GM12801 (cell line): Measurements from ENCODE around the gene SMG1.

Experiments
- TF ChIP-seq, protein P1 (sequence below): IDR thresholded peaks from one replicate; pipeline ENCODE4 v1.5.1; 2011; ENCODE audit warnings: control low read depth; ENCODE audit not compliant: insufficient read length; ENCODE audit errors: extremely low read depth

SMG1 gene

DNA sequence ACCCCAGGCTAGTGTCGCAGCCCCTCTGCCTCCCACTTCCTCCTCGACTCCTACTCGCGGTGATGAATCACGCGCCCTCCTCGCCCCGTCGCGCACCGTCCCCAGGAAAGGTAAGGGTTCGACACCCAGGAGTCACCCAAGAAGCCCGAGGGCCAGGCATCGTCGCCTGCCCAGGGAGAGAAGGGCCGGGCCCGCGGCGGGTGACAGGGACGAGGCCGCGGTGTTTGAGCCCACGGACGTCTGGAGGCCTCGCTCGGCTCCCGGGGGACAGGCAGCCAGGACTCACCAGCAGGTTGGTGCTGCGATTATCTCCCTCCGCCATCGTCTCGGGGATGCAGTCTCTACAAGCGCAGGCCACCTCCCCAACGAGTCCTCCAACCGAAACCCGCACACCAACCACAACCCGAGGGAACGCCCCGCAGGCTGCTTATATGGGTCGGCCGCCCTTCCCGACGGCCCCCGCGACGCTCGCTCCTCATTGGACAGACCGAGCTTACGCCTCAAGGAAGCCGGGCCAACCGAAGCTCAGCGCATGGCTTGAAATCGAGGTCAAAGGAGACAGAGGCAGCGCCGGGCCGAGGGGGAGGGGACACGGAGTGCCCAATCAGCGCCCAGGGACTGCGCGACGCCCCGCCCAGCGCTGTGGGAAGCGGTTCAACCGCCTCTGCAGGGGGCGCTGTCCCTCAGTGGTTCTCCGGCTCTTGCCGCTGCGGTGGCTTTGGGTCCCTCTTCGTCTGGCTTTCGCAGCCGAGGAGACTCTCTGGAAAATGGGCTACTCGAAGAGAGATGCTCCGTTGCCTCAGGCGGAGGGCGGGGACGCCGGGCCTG is 124.8 kb downstream of the SMG1 start, which contains the start of gene ARL6IP1:
ARL6IP1 (minus strand) TSS at position 405 of the 828 bp plus-strand sequence; CDS start at position 322, 83 bp downstream.
- TF ChIP-seq, protein P1, sequence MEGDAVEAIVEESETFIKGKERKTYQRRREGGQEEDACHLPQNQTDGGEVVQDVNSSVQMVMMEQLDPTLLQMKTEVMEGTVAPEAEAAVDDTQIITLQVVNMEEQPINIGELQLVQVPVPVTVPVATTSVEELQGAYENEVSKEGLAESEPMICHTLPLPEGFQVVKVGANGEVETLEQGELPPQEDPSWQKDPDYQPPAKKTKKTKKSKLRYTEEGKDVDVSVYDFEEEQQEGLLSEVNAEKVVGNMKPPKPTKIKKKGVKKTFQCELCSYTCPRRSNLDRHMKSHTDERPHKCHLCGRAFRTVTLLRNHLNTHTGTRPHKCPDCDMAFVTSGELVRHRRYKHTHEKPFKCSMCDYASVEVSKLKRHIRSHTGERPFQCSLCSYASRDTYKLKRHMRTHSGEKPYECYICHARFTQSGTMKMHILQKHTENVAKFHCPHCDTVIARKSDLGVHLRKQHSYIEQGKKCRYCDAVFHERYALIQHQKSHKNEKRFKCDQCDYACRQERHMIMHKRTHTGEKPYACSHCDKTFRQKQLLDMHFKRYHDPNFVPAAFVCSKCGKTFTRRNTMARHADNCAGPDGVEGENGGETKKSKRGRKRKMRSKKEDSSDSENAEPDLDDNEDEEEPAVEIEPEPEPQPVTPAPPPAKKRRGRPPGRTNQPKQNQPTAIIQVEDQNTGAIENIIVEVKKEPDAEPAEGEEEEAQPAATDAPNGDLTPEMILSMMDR = no peak

DNA sequence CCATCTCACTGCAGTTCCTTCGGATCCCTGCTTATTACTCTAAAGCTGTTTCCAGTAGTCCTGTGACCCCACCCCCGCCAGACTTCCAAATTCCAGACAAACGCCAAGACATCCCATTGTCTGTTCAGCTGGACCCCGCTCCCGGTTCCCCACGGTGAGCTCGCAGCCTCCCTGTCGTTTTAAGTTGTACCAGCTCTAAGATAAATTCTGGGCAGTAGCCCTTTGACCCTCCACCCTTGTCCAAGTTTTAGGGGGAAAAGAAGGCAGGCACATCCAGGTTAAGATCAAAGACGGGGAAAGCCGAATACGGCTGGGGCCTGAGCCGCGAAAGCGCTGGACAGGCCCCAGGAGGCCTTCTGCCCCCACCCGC is 125.4 kb downstream of the SMG1 start:
- TF ChIP-seq, protein P1 = no peak

DNA sequence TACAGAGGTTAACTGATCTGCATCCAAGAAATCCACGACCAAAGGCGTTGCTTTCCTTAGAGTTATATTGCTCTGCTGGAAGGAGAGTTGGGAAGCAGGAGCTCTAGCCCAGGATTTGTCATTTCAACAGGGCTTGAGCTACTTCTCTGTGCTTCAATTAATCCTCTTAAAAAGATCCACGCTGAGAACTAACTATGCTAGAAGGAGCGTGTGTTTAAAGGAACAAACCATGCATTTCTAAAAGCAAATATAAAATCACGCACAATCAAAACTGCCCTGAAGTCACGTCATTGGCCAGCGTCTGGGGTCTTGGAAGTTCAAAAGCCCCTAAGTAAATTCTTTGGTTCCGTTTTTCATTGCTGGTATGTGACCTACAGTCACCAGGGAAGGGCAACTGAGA is 125.9 kb downstream of the SMG1 start:
- TF ChIP-seq, protein P1 = no peak

DNA sequence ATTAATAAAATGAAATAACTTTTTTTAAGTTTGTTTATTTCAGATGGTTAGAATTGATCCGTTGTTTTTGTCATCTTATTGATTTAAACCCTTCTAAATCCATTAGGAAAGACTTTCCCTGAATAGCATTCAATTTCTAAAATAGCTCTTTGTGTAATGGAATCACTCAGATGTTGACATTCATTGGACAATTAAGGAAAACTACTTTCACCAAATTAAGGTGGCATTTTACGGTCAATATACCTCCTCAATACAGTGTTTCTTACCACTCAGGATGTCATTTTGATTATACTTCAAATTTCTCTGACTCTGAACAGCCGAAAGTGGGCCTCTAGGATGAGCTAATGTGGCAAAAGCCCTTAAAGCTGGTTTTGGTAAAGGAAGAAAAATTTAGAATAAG is 126.7 kb downstream of the SMG1 start:
- TF ChIP-seq, protein P1 = no peak

DNA sequence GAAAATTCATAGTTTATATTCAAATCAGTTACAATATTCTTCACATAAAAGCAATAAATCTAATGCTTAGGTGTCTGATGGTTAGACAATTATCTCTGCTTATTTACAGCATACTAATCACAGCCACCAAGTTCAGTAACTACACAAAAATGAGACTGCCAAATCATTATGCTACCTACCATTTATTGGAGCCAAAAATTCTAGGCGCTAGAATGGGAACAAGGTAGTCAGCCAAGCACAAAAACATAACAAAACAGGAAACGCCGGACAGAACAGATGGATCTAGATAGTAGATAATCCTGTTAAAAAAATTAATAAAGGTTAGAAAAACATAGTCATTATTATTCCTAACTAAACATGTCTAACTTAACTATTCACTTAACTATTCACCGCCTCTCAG is 128.5 kb downstream of the SMG1 start:
- TF ChIP-seq, protein P1 = no peak

DNA sequence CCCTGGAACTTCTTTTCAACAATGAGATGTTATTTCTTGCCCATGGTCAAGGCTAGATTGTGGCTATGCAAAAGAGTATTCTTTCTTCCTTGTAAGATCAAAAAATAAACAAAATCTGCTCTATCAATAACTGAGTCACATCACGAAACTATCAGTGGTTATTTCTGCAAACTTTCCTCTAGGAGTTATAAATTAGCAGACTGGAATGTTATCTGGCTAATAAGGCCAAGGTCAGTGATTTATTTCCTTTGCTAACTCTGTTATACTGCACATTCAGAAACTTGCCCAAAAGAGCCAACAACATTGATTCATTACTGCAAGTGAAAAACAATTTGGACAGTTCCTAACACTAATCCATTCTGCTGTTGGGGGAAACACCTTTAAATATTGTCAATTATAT is 129.8 kb downstream of the SMG1 start:
- TF ChIP-seq, protein P1 = no peak

DNA sequence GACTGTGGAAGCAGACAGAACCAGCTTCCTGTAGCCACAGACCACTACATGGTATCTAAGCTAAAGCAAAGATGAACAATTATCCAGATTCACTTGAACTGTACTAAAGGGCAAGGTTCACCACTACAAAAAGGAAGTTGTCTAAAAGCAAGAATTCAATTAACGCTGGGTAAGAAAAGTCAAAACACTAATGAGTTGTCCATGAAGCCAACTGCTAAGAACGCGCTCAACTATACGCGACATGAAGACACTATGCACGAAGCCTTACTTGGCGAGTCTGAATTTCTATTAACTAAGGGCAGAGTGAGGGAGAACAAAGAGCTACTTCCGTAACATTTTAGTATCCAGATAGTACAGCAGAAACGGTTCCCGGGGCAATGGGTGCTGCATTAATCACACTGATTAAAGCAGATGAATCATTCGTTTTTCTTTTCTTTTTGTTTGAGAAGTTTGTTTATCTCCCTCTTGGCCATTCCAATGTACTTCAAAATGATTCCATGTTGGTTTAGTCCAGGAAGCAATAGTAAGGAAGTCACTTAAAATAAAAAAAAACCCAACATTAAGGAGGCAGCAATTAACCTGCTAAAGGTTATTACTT is 133.3 kb downstream of the SMG1 start:
- TF ChIP-seq, protein P1 = no peak
